DND-41 (cell line): ENCODE measurements around the gene TRAM2.

Source experiments
- CTCF ChIP-seq: IDR thresholded peaks from 2 replicates; pipeline ENCODE4 v1.5.1; 2012; ENCODE audit warnings: borderline replicate concordance, low read length, moderate library complexity, mild to moderate bottlenecking; ENCODE audit not compliant: poor library complexity, severe bottlenecking; ENCODE audit errors: extremely low read depth
- EZH2 ChIP-seq: IDR thresholded peaks from 3 replicates; pipeline ENCODE4 v1.6.1; 2012; ENCODE audit warnings: borderline replicate concordance, low read depth, mild to moderate bottlenecking, moderate library complexity, low read length, inconsistent platforms; ENCODE audit not compliant: severe bottlenecking

- no peak for TF ChIP-seq CTCF
- no peak for TF ChIP-seq EZH2
Observed at GRCh38 chr6:52622810-52623209, 46.0 kb upstream of the TRAM2 start.
